Fibroblast of lung (primary cell): Measurements from ENCODE around the gene SRRM1. TPM values are rescaled to one million over a fixed set of nuclear protein-coding genes. Genes with fewer than 3 reads are reported as not detected.

Source experiments
- DNase-seq, 2 donors: peaks; one replicate each; pipeline versions ENCODE4 v3.0.0 to v3.0.0-alpha.2; 2010; ENCODE audit warnings: low read depth in 2 of 2
- H2AFZ ChIP-seq: 2 replicates; pipeline ENCODE4 v1.5.1; 2012; ENCODE audit warnings: low read length, control low read depth, inconsistent platforms
- H3K27ac ChIP-seq: 2 replicates; pipeline ENCODE4 v1.5.1; 2011; ENCODE audit warnings: low read length, control low read depth; ENCODE audit not compliant: insufficient read depth
- H3K27me3 ChIP-seq: 2 replicates; pipeline ENCODE4 v1.5.1; 2011; ENCODE audit warnings: mild to moderate bottlenecking, low read length; ENCODE audit not compliant: control insufficient read depth, insufficient read depth
- H3K36me3 ChIP-seq: 2 replicates; pipeline ENCODE4 v1.5.1; 2011; ENCODE audit warnings: low read length; ENCODE audit not compliant: control insufficient read depth, insufficient read depth
- H3K4me1 ChIP-seq: 2 replicates; pipeline ENCODE4 v1.5.1; 2011; ENCODE audit warnings: low read length; ENCODE audit not compliant: control insufficient read depth, insufficient read depth; ENCODE audit errors: extremely low read depth
- H3K4me2 ChIP-seq: 2 replicates; pipeline ENCODE4 v1.5.1; 2011; ENCODE audit warnings: low read length, control low read depth; ENCODE audit not compliant: insufficient read depth; ENCODE audit errors: extremely low read depth
- H3K4me3 ChIP-seq, 4 experiments: fragments of 200-600 bp in 1 of 4; sonication (generic) in 1 of 4; replicated peaks in 1 of 4; 2 replicates each; pipeline ENCODE4 v1.5.1; 2011 to 2016; ENCODE audit warnings: low read length in 4 of 4, low read depth in 3 of 4, mild to moderate bottlenecking in 3 of 4, control low read depth in 2 of 4, inconsistent platforms in 1 of 4, mixed read lengths in 1 of 4; ENCODE audit not compliant: insufficient read depth in 1 of 4; ENCODE audit errors: control extremely low read depth in 1 of 4
- H3K79me2 ChIP-seq: 2 replicates; pipeline ENCODE4 v1.5.1; 2012; ENCODE audit warnings: mild to moderate bottlenecking, low read length, inconsistent platforms; ENCODE audit not compliant: control insufficient read depth, insufficient read depth
- H3K9ac ChIP-seq: 2 replicates; pipeline ENCODE4 v1.5.1; 2011; ENCODE audit warnings: mild to moderate bottlenecking, low read length, control low read depth; ENCODE audit not compliant: insufficient read depth
- H3K9me3 ChIP-seq: 2 replicates; pipeline ENCODE4 v1.5.1; 2012; ENCODE audit warnings: low read depth, low read length; ENCODE audit not compliant: control insufficient read depth, insufficient read depth
- H4K20me1 ChIP-seq: 2 replicates; pipeline ENCODE4 v1.5.1; 2011; ENCODE audit warnings: low read length; ENCODE audit not compliant: control insufficient read depth, insufficient read depth; ENCODE audit errors: extremely low read depth
- CTCF ChIP-seq, 2 donors: IDR thresholded peaks in 1 of 2; conservative IDR thresholded peaks in 1 of 2; 1 replicate in 1 of 2; 2 replicates in 1 of 2; pipeline ENCODE4 v1.5.1; 2011 to 2012; ENCODE audit warnings: low read length in 2 of 2, control low read depth in 1 of 2, inconsistent platforms in 1 of 2, low read depth in 1 of 2, mild to moderate bottlenecking in 1 of 2
- EZH2 ChIP-seq: IDR thresholded peaks from 2 replicates; pipeline ENCODE4 v1.5.1; 2012; ENCODE audit warnings: low read length, control low read depth, mild to moderate bottlenecking; ENCODE audit errors: missing control alignments
- polyA plus RNA-seq, 2 donors: library from polyadenylated mRNA; depleted of rRNA in 1 of 2; stranded (reverse) in 1 of 2; unstranded in 1 of 2; fragments of >200 nt; gene quantifications; 2 replicates each; pipeline ENCODE4 v1.2.1, GENCODE V29; 2011 to 2012; ENCODE audit warnings: missing spikeins in 1 of 2
- total RNA-seq: library from RNA; depleted of rRNA; stranded (reverse); fragments of >200 nt; gene quantifications from 2 replicates; pipeline ENCODE4 v1.2.1, GENCODE V29; 2014

Gene SRRM1
- total and polyA plus RNA-seq, 2 donors (not counting 1 experiment from before 2014, with no cell fraction given) = 30.7 to 55.8 TPM

- Histone ChIP-seq H3K9ac (no peak overlapping the region), H3K9me3 (no peaks in the 10 kb centered on the region), H3K79me2 (no peaks in the 10 kb centered on the region), H3K4me3 (no peak overlapping the region), H3K27ac (no peak overlapping the region), H3K4me2 (no peak overlapping the region), H4K20me1 (no peaks in the 10 kb centered on the region), H3K4me1 (peaks cover 3% of the 10 kb centered on the region), H3K27me3 (no peaks in the 10 kb centered on the region), H3K36me3 (no peaks in the 10 kb centered on the region), H2AFZ (no peak overlapping the region)
- peak; percentile 70 to 96 for DNase-seq
- no peak for TF ChIP-seq CTCF (conservative IDR thresholded peaks at IDR 0.05 in 1 of 2, IDR thresholded peaks at IDR 0.05 in 1 of 2; ENCODE audit: low read depth in 1 of 2, low read length in 2 of 2)
- TF ChIP-seq EZH2 = no peak
Observed at GRCh38 chr1:24702511-24703293, 59.6 kb downstream of the SRRM1 start.

DNA sequence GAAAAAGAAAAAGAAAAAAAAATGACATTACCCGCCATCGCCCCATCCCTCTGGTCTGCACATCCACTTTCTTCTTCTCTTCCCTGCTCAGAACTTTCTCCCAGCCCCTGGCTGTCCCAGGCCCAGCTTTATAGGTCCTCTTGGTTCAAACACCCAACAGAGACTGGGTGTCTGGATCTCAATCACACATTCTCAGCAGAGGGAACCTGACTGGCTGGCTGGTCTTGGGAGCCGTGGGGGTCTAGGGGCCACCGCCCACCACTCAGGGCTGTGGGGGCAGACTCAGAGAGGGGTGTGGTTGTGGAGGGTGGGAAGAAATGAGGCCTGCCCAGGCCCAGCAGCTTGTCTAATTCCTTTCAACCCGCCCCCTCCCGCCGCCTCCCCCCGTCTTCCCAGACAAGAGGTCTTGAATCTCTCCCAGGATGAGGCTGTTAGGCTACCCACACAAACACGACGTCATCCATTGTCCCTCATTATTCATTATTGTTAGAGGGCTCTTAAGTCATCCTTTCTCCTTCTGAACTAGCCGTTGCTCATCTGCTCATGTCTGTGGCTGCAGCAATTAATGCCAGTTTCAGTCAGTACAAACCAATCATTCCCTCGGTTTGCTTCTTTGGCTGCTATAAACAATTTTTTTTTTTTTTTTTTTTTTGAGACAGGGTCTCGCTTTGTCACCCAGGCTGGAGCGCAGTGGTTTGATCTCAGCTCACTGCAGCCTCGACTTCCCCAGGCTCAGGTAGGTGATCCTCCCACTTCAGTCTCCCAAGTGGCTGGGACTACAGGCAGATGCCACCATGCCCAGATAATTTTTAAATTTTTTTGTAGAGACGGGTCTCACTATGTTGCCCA, 61.5 kb downstream of the SRRM1 start:
- no peaks in the 10 kb centered on the region for H3K79me2 ChIP-seq
- peak; percentile 73 to 99 for DNase-seq
- no peaks in the 10 kb centered on the region for H4K20me1 ChIP-seq
- H3K4me1 ChIP-seq = peaks cover 3% of the 10 kb centered on the region
- no peaks in the 10 kb centered on the region for H3K36me3 ChIP-seq
- no peaks in the 10 kb centered on the region for H3K9me3 ChIP-seq
- no peak overlapping the region for H2AFZ ChIP-seq
- no peaks in the 10 kb centered on the region for H3K27me3 ChIP-seq
- no peak overlapping the region for H3K27ac ChIP-seq
- H3K4me2 ChIP-seq = no peak overlapping the region
- TF ChIP-seq EZH2 (no peak), CTCF (conservative IDR thresholded peaks at IDR 0.05 in 1 of 2, IDR thresholded peaks at IDR 0.05 in 1 of 2; ENCODE audit: low read depth in 1 of 2, low read length in 2 of 2) (no peak)
- no peak overlapping the region for H3K9ac ChIP-seq
- no peak overlapping the region for H3K4me3 ChIP-seq
